Lung (tissue), 12 donors: ENCODE measurements around the gene FAM227B. TPM values are rescaled to one million over a fixed set of nuclear protein-coding genes. Genes with fewer than 3 reads are reported as not detected.
"Not testable (repeated sequence)": the region's sequence is repeated elsewhere in the genome, so short reads cannot be mapped to it uniquely, and the experiment has no call there.

Experiments
- ATAC-seq: fragments of 200-7000 bp; cut with Tn5 transposase; one replicate; pipeline ENCODE4 v1.9.1; 2020; ENCODE audit warnings: moderate number of reproducible peaks; ENCODE audit not compliant: insufficient read depth, low FRiP score
- DNase-seq, 3 donors: peaks; one replicate each; pipeline ENCODE4 v3.0.0-alpha.2; 2013 to 2017
- H3K27ac ChIP-seq, 2 donors: one replicate each; pipeline ENCODE4 v1.5.1; 2013; ENCODE audit warnings: mild to moderate bottlenecking in 2 of 2, moderate library complexity in 2 of 2, control low read depth in 1 of 2, inconsistent platforms in 1 of 2, low read depth in 1 of 2, low read length in 1 of 2
- H3K27me3 ChIP-seq, 3 donors: one replicate each; pipeline ENCODE4 v1.5.1; 2013; ENCODE audit warnings: low read length in 2 of 3; ENCODE audit not compliant: control insufficient read depth in 3 of 3, insufficient read depth in 3 of 3
- H3K36me3 ChIP-seq, 4 donors: one replicate each; pipeline ENCODE4 v1.5.1; 2013; ENCODE audit warnings: low read length in 4 of 4, mild to moderate bottlenecking in 1 of 4, moderate library complexity in 1 of 4; ENCODE audit not compliant: control insufficient read depth in 4 of 4, insufficient read depth in 4 of 4
- H3K4me1 ChIP-seq, 5 donors: one replicate each; pipeline ENCODE4 v1.5.1; 2013; ENCODE audit warnings: low read length in 5 of 5, mild to moderate bottlenecking in 2 of 5, moderate library complexity in 1 of 5; ENCODE audit not compliant: control insufficient read depth in 5 of 5, insufficient read depth in 5 of 5
- H3K4me3 ChIP-seq: one replicate; pipeline ENCODE4 v1.5.1; 2013; ENCODE audit warnings: mild to moderate bottlenecking, control low read depth, moderate library complexity
- H3K9ac ChIP-seq, 2 donors: one replicate each; pipeline ENCODE4 v1.5.1; 2013; ENCODE audit warnings: low read length in 2 of 2, control low read depth in 1 of 2; ENCODE audit not compliant: insufficient read depth in 1 of 2
- H3K9me3 ChIP-seq, 4 donors: one replicate each; pipeline ENCODE4 v1.5.1; 2013; ENCODE audit warnings: low read length in 3 of 4, mild to moderate bottlenecking in 1 of 4, moderate library complexity in 1 of 4; ENCODE audit not compliant: control insufficient read depth in 4 of 4, insufficient read depth in 3 of 4
- CTCF ChIP-seq: IDR thresholded peaks from 2 replicates; pipeline ENCODE4 v1.5.1; 2012; ENCODE audit warnings: mild to moderate bottlenecking; ENCODE audit errors: control extremely low read depth, extremely low read depth
- WGBS, 2 donors: extraction: QIAGEN DNeasy Blood & Tissue Kit; methylation state at CpG; one replicate each; pipeline ENCODE4 v1.1.7; 2013; 5-methylcytosine and 5-hydroxymethylcytosine counted together
- polyA plus RNA-seq, 2 donors: library from polyadenylated mRNA; stranded (reverse); fragments of 200-250 nt; gene quantifications; one replicate each; pipeline ENCODE4 v1.2.1, GENCODE V29; 2013
- total RNA-seq, 2 donors: library from RNA; depleted of rRNA in 1 of 2; stranded (reverse); fragments of >200 nt in 1 of 2; gene quantifications; one replicate each; pipeline ENCODE4 v1.2.1, GENCODE V29; 2014 to 2021
- donor health status: control.
- donor health status: control.
- donor health status: Bipolar disorder and iron deficiency.
- donor health status: healthy.
- donor health status: DM: yes; HTN: yes; CAD: no.

FAM227B gene
- total and polyA plus RNA-seq, 4 donors: 2.2 to 14.5 (median 4.7) TPM

GRCh38 chr15:49478021-49478420 lies 142.6 kb downstream of the FAM227B start:
- not testable (repeated sequence) for ATAC-seq, H3K27ac ChIP-seq, H3K36me3 ChIP-seq, H3K4me1 ChIP-seq, H3K27me3 ChIP-seq, H3K9ac ChIP-seq, H3K9me3 ChIP-seq, DNase-seq, H3K4me3 ChIP-seq
- WGBS, 2 donors: 92 to 99% methylated on average over 4 of the region's 4 CpGs

- WGBS, 2 donors: 72 to 73% methylated on average over 1 of the region's 1 CpG
- TF ChIP-seq CTCF: no peak
- H3K27me3 ChIP-seq: no peaks in the 10 kb centered on the region
- H3K27ac ChIP-seq: no peak overlapping the region
- no peaks in the 10 kb centered on the region for H3K9me3 ChIP-seq
- no peaks in the 10 kb centered on the region for H3K4me1 ChIP-seq
- no peak overlapping the region for H3K4me3 ChIP-seq
- ATAC-seq (no peak), DNase-seq (no peak)
- no peak overlapping the region for H3K9ac ChIP-seq
- H3K36me3 ChIP-seq: no peaks in the 10 kb centered on the region
These were observed 147.6 kb downstream of the FAM227B start for GRCh38 chr15:49473031-49473430.

GRCh38 chr15:49472338-49472737 lies 148.3 kb downstream of the FAM227B start:
- Histone ChIP-seq H3K36me3 (no peaks in the 10 kb centered on the region), H3K9me3 (no peaks in the 10 kb centered on the region), H3K4me3 (no peak overlapping the region), H3K9ac (no peak overlapping the region), H3K27ac (no peak overlapping the region), H3K4me1 (no peaks in the 10 kb centered on the region), H3K27me3 (no peaks in the 10 kb centered on the region)
- no peak for TF ChIP-seq CTCF
- WGBS, 2 donors: 92 to 95% methylated on average over 2 of the region's 2 CpGs
- DNase-seq (no peak), ATAC-seq (no peak)

GRCh38 chr15:49471733-49472132 lies 148.9 kb downstream of the FAM227B start:
- WGBS, 2 donors: 47 to 65% methylated on average over 4 of the region's 4 CpGs
- H3K4me1 ChIP-seq: no peaks in the 10 kb centered on the region
- ATAC-seq (no peak), DNase-seq (no peak)
- no peak overlapping the region for H3K4me3 ChIP-seq
- H3K36me3 ChIP-seq: no peaks in the 10 kb centered on the region
- TF ChIP-seq CTCF: no peak
- H3K27me3 ChIP-seq: no peaks in the 10 kb centered on the region
- no peaks in the 10 kb centered on the region for H3K9me3 ChIP-seq
- H3K9ac ChIP-seq: no peak overlapping the region
- no peak overlapping the region for H3K27ac ChIP-seq

- DNase-seq, H3K4me3 ChIP-seq, ATAC-seq, H3K4me1 ChIP-seq, H3K36me3 ChIP-seq, H3K9me3 ChIP-seq, H3K27ac ChIP-seq, H3K27me3 ChIP-seq, H3K9ac ChIP-seq: not testable (repeated sequence)
- 85 to 89% methylated on average over 4 of the region's 4 CpGs for whole genome bisulfite sequencing, 2 donors
These were observed 149.4 kb downstream of the FAM227B start for GRCh38 chr15:49471248-49471647.
